Natural killer cell (primary cell): ENCODE measurements around the gene PLPP4. TPM values are rescaled to one million over a fixed set of nuclear protein-coding genes. Genes with fewer than 3 reads are reported as not detected.

Experiments used
- ATAC-seq, 3 donors: fragments of 150-1000 bp in 2 of 3; fragments of 200-7000 bp in 1 of 3; cut with Tn5 transposase; 1 replicate in 1 of 3; 2 replicates in 2 of 3; pipeline ENCODE4 v1.10.0; 2021; ENCODE audit warnings: mild to moderate bottlenecking in 2 of 3, moderate library complexity in 2 of 3
- DNase-seq, 2 donors: peaks; one replicate each; pipeline versions ENCODE4 v3.0.0 to v3.0.0-alpha.2; 2013 to 2021; ENCODE audit warnings: mixed read lengths in 1 of 2
- H3K27ac ChIP-seq: one replicate; pipeline ENCODE4 v1.5.1; 2013; ENCODE audit warnings: mild to moderate bottlenecking, low read length
- H3K27me3 ChIP-seq: one replicate; pipeline ENCODE4 v1.6.1; 2013; ENCODE audit warnings: low read length; ENCODE audit not compliant: control insufficient read depth, insufficient read depth
- H3K36me3 ChIP-seq: one replicate; pipeline ENCODE4 v1.6.1; 2013; ENCODE audit warnings: low read length; ENCODE audit not compliant: control insufficient read depth, insufficient read depth
- H3K4me1 ChIP-seq: one replicate; pipeline ENCODE4 v1.6.1; 2013; ENCODE audit warnings: low read length; ENCODE audit not compliant: control insufficient read depth, insufficient read depth
- H3K4me3 ChIP-seq: one replicate; pipeline ENCODE4 v1.5.1; 2013; ENCODE audit warnings: low read length
- H3K9me3 ChIP-seq: one replicate; pipeline ENCODE4 v1.6.1; 2013; ENCODE audit warnings: low read length; ENCODE audit not compliant: control insufficient read depth, insufficient read depth
- H3K27ac Mint-ChIP-seq, 2 donors: one replicate each; pipeline ENCODE4 v1.8.0; 2022; ENCODE audit warnings: mild to moderate bottlenecking in 2 of 2, mixed read lengths in 2 of 2, moderate library complexity in 1 of 2
- H3K27me3 Mint-ChIP-seq, 2 donors: one replicate each; pipeline ENCODE4 v1.8.0; 2022; ENCODE audit warnings: low read depth in 2 of 2, mixed read lengths in 2 of 2
- H3K36me3 Mint-ChIP-seq: one replicate; pipeline ENCODE4 v1.8.0; 2022; ENCODE audit warnings: mixed read lengths
- H3K4me1 Mint-ChIP-seq, 2 donors: one replicate each; pipeline ENCODE4 v1.8.0; 2022; ENCODE audit warnings: mixed read lengths in 2 of 2
- H3K4me3 Mint-ChIP-seq: one replicate; pipeline ENCODE4 v1.8.0; 2022; ENCODE audit warnings: mild to moderate bottlenecking, moderate library complexity, mixed read lengths
- H3K9me3 Mint-ChIP-seq, 2 donors: one replicate each; pipeline ENCODE4 v1.8.0; 2022; ENCODE audit warnings: mixed read lengths in 2 of 2
- CTCF ChIP-seq: fragments of 200-600 bp; IDR thresholded peaks from one replicate; pipeline ENCODE4 v1.8.0; 2022; ENCODE audit warnings: antibody characterized with exemption
- WGBS: methylation state at CpG from one replicate; pipeline ENCODE4 v1.1.7; 2013; ENCODE audit warnings: missing lambda C conversion rate; ENCODE audit not compliant: insufficient coverage; 5-methylcytosine and 5-hydroxymethylcytosine counted together
- intact Hi-C: fragments of 100-400 bp; cut with micrococcal nuclease; formaldehyde crosslinking; loops from one replicate; pipeline ENCODE4 v1.14.2; 2022
- total RNA-seq, 4 donors: library from RNA; stranded (reverse); fragments of 120-200 nt in 1 of 4; gene quantifications; one replicate each; pipeline versions ENCODE4 v1.2.3 to v1.2.4, GENCODE V29; 2013 to 2022

The PLPP4 gene
- total RNA-seq, 3 donors from 2014 or later (not counting 1 experiment from before 2014, with no cell fraction given) = not detected

- H3K4me1 ChIP-seq = peaks cover 3% of the 10 kb centered on the region
- no peak for TF ChIP-seq CTCF
- peaks cover 12% of the 10 kb centered on the region for H3K27me3 ChIP-seq
- H3K9me3 ChIP-seq = no peaks in the 10 kb centered on the region
- intact Hi-C loops = no loop called here
- Mint-ChIP-seq H3K4me1 (no peaks in the 10 kb centered on the region), H3K36me3 (no peaks in the 10 kb centered on the region), H3K9me3 (no peaks in the 10 kb centered on the region), H3K27ac (no peak overlapping the region), H3K4me3 (no peak overlapping the region), H3K27me3 (peaks cover 25 to 35% of the 10 kb centered on the region in 2 donors)
- ATAC-seq = no peak
- no peaks in the 10 kb centered on the region for H3K36me3 ChIP-seq
- 90% methylated on average over 8 of the region's 8 CpGs for WGBS
- no peak overlapping the region for H3K4me3 ChIP-seq
- no peak for DNase-seq
- no peak overlapping the region for H3K27ac ChIP-seq
Observed at GRCh38 chr10:120462018-120462682, 5.1 kb downstream of the PLPP4 start.

GRCh38 chr10:120465138-120465537 lies 8.1 kb downstream of the PLPP4 start:
- Histone ChIP-seq H3K36me3 (no peaks in the 10 kb centered on the region), H3K27ac (no peak overlapping the region), H3K9me3 (no peaks in the 10 kb centered on the region), H3K4me1 (no peaks in the 10 kb centered on the region), H3K4me3 (no peak overlapping the region), H3K27me3 (no peaks in the 10 kb centered on the region)
- DNase-seq = no peak
- intact Hi-C loops = no loop called here
- 68% methylated on average over 2 of the region's 2 CpGs for WGBS
- H3K27ac Mint-ChIP-seq = no peak overlapping the region
- H3K27me3 Mint-ChIP-seq = peaks cover 8 to 17% of the 10 kb centered on the region in 2 donors
- no peaks in the 10 kb centered on the region for H3K36me3 Mint-ChIP-seq
- no peaks in the 10 kb centered on the region for H3K9me3 Mint-ChIP-seq
- no peaks in the 10 kb centered on the region for H3K4me1 Mint-ChIP-seq
- no peak overlapping the region for H3K4me3 Mint-ChIP-seq
- no peak for ATAC-seq
- no peak for TF ChIP-seq CTCF

- Mint-ChIP-seq H3K27me3 (peaks cover 7 to 8% of the 10 kb centered on the region in 2 donors), H3K4me3 (no peak overlapping the region), H3K4me1 (no peaks in the 10 kb centered on the region), H3K36me3 (no peaks in the 10 kb centered on the region), H3K9me3 (no peaks in the 10 kb centered on the region), H3K27ac (no peak overlapping the region)
- Histone ChIP-seq H3K4me3 (no peak overlapping the region), H3K9me3 (no peaks in the 10 kb centered on the region), H3K27ac (no peak overlapping the region), H3K27me3 (no peaks in the 10 kb centered on the region), H3K4me1 (no peaks in the 10 kb centered on the region), H3K36me3 (no peaks in the 10 kb centered on the region)
- ATAC-seq (no peak), DNase-seq (no peak)
- 80% methylated on average over 1 of the region's 2 CpGs for WGBS
- intact Hi-C loops = no loop called here
- TF ChIP-seq CTCF = no peak
Observed at GRCh38 chr10:120466006-120466405, 9.0 kb downstream of the PLPP4 start.

- peaks cover 2% of the 10 kb centered on the region for H3K27me3 ChIP-seq
- DNase-seq = no peak
- intact Hi-C loops = no loop called here
- Mint-ChIP-seq H3K4me1 (no peaks in the 10 kb centered on the region), H3K4me3 (no peak overlapping the region), H3K9me3 (peaks cover 0 to 2% of the 10 kb centered on the region in 2 donors), H3K27me3 (peaks cover 21 to 24% of the 10 kb centered on the region in 2 donors), H3K27ac (no peak overlapping the region), H3K36me3 (peaks cover 10% of the 10 kb centered on the region)
- no peak overlapping the region for H3K4me3 ChIP-seq
- no peak for TF ChIP-seq CTCF
- H3K27ac ChIP-seq = no peak overlapping the region
- ATAC-seq = no peak
- 67% methylated on average over 2 of the region's 4 CpGs for WGBS
- H3K9me3 ChIP-seq = no peaks in the 10 kb centered on the region
- H3K36me3 ChIP-seq = no peaks in the 10 kb centered on the region
- no peaks in the 10 kb centered on the region for H3K4me1 ChIP-seq
Observed at GRCh38 chr10:120473593-120473992, 16.6 kb downstream of the PLPP4 start.
